Panc1 (cell line): ENCODE data around the gene LRRC45. TPM values are rescaled to one million over a fixed set of nuclear protein-coding genes. Genes with fewer than 3 reads are reported as not detected.

Source experiments
- ATAC-seq: fragments of 200-7000 bp; cut with Tn5 transposase; 2 replicates; pipeline ENCODE4 v1.9.1; 2020; ENCODE audit warnings: mild to moderate bottlenecking, moderate library complexity
- BruUV-seq: library from RNA; stranded (reverse); fragments of 400-500 nt; replicated peaks from 2 replicates; lab custom pipeline; 2021; lab: Mats Ljungman, UMichigan
- CTCF ChIA-PET: fragments of 300-600 bp; sonication (Branson Sonifier 250); formaldehyde crosslinking; loops from one replicate; lab custom pipeline; 2022; ENCODE audit warnings: antibody characterized with exemption; lab: Charles Lee
- POLR2A ChIA-PET: fragments of 300-600 bp; sonication (Branson Sonifier 250); formaldehyde crosslinking; loops from one replicate; lab custom pipeline; 2022; ENCODE audit warnings: antibody characterized with exemption; lab: Charles Lee
- DNase-seq: peaks from one replicate; pipeline ENCODE4 v3.0.0-alpha.2; 2010; ENCODE audit warnings: low read depth, low spot score
- H3K27ac ChIP-seq: 2 replicates; pipeline ENCODE4 v1.5.1; 2011; ENCODE audit warnings: mild to moderate bottlenecking, low read length, inconsistent platforms
- H3K27me3 ChIP-seq: fragments of 200-500 bp; sonication (Bioruptor generic); 2 replicates; pipeline ENCODE4 v1.6.0; 2014; ENCODE audit warnings: low read length, inconsistent platforms; ENCODE audit not compliant: control insufficient read depth, insufficient read depth
- H3K36me3 ChIP-seq: fragments of 200-500 bp; sonication (Bioruptor generic); 2 replicates; pipeline ENCODE4 v1.5.1; 2014; ENCODE audit warnings: inconsistent platforms, mild to moderate bottlenecking, low read length, moderate library complexity; ENCODE audit not compliant: control insufficient read depth, insufficient read depth
- H3K4me1 ChIP-seq: 2 replicates; pipeline ENCODE4 v1.5.1; 2011; ENCODE audit warnings: inconsistent platforms, mild to moderate bottlenecking, low read length, moderate library complexity; ENCODE audit not compliant: control insufficient read depth, insufficient read depth
- H3K4me3 ChIP-seq, 2 experiments: 2 replicates each; pipeline ENCODE4 v1.5.1; 2011 to 2012; ENCODE audit warnings: low read depth in 2 of 2, low read length in 2 of 2, mild to moderate bottlenecking in 2 of 2, inconsistent platforms in 1 of 2, moderate library complexity in 1 of 2
- H3K9me3 ChIP-seq: fragments of 200-500 bp; sonication (Bioruptor generic); 2 replicates; pipeline ENCODE4 v1.5.1; 2014; ENCODE audit warnings: low read depth, mild to moderate bottlenecking, inconsistent platforms, low read length, moderate library complexity; ENCODE audit not compliant: control insufficient read depth, insufficient read depth
- CTCF ChIP-seq: fragments of 450-650 bp; IDR thresholded peaks from 2 replicates; pipeline ENCODE4 v1.5.1; 2017; ENCODE audit warnings: mild to moderate bottlenecking
- POLR2AphosphoS5 ChIP-seq: IDR thresholded peaks from 2 replicates; pipeline ENCODE4 v1.6.1; 2012; ENCODE audit warnings: mild to moderate bottlenecking, low read depth, low read length, moderate library complexity
- SIN3A ChIP-seq: IDR thresholded peaks from 2 replicates; pipeline ENCODE4 v1.6.1; 2012; ENCODE audit warnings: low read depth, mild to moderate bottlenecking, low read length, moderate library complexity, borderline replicate concordance; ENCODE audit not compliant: insufficient read depth
- TCF7L2 ChIP-seq: IDR thresholded peaks from 2 replicates; pipeline ENCODE4 v1.6.1; 2011; ENCODE audit warnings: mild to moderate bottlenecking, low read depth, low read length, inconsistent platforms
- in situ Hi-C: cut with HindIII; loops from 2 replicates; pipeline ENCODE4 v1.10.0; 2016; ENCODE audit warnings: low sequenced_read_pairs, low pct_unique_long_range_greater_than_20kb
- intact Hi-C: fragments of 100-400 bp; cut with micrococcal nuclease; formaldehyde crosslinking; loops from one replicate; pipeline ENCODE4 v1.10.0; 2022; ENCODE audit not compliant: unreplicated experiment
- total RNA-seq: library from RNA; stranded (reverse); gene quantifications from one replicate; pipeline ENCODE4 v1.2.1, GENCODE V29; 2021; ENCODE audit not compliant: unreplicated experiment
- TF ChIP-seq, protein P1 (sequence below), 2 experiments: IDR thresholded peaks; 2 replicates each; pipeline ENCODE4 v1.6.1; 2011 to 2012; ENCODE audit warnings: low read depth in 2 of 2, control low read depth in 1 of 2, low read length in 1 of 2, mild to moderate bottlenecking in 1 of 2, moderate library complexity in 1 of 2; ENCODE audit not compliant: insufficient read depth in 1 of 2

Gene LRRC45
- total RNA-seq, 1 experiment from 2014 or later: 29.9 TPM

DNA sequence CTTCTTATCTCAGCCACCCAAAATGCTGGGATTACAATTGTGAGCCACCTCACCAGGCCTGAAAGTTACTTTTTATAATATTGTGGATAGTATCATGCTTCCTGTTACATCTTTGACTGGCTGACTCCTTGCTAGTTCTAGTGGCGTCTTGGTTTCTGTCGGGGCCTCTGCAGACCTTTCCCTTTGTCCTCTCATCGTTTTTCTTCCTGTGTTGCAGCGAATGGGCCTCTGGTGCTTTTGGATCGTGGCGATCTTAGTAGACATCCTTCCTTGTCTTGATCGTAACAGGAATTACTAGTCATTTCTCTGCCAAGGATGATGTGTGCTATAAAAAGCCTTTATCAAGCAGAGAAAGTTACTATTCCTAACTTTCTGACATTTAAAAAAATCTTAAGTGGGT, 24.9 kb upstream of the LRRC45 start:
- Histone ChIP-seq H3K36me3 (no peaks in the 10 kb centered on the region), H3K27me3 (no peaks in the 10 kb centered on the region), H3K27ac (no peak overlapping the region), H3K9me3 (no peaks in the 10 kb centered on the region), H3K4me1 (peaks cover 8% of the 10 kb centered on the region), H3K4me3 (no peak overlapping the region)
- POLR2A ChIA-PET: no interaction called here
- no peak for DNase-seq
- no peak for ATAC-seq
- CTCF ChIA-PET: no interaction called here
- BruUV-seq: no TSS peak
- in situ Hi-C loops (no loop called here), intact Hi-C loops (no loop called here)
- TF ChIP-seq, protein P1, sequence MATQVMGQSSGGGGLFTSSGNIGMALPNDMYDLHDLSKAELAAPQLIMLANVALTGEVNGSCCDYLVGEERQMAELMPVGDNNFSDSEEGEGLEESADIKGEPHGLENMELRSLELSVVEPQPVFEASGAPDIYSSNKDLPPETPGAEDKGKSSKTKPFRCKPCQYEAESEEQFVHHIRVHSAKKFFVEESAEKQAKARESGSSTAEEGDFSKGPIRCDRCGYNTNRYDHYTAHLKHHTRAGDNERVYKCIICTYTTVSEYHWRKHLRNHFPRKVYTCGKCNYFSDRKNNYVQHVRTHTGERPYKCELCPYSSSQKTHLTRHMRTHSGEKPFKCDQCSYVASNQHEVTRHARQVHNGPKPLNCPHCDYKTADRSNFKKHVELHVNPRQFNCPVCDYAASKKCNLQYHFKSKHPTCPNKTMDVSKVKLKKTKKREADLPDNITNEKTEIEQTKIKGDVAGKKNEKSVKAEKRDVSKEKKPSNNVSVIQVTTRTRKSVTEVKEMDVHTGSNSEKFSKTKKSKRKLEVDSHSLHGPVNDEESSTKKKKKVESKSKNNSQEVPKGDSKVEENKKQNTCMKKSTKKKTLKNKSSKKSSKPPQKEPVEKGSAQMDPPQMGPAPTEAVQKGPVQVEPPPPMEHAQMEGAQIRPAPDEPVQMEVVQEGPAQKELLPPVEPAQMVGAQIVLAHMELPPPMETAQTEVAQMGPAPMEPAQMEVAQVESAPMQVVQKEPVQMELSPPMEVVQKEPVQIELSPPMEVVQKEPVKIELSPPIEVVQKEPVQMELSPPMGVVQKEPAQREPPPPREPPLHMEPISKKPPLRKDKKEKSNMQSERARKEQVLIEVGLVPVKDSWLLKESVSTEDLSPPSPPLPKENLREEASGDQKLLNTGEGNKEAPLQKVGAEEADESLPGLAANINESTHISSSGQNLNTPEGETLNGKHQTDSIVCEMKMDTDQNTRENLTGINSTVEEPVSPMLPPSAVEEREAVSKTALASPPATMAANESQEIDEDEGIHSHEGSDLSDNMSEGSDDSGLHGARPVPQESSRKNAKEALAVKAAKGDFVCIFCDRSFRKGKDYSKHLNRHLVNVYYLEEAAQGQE (IDR thresholded peaks at IDR 0.05; ENCODE audit: insufficient read depth in 1 of 2, low read depth in 2 of 2, low read length in 1 of 2): no peak
- TF ChIP-seq POLR2AphosphoS5: no peak
- no peak for TF ChIP-seq CTCF
- TF ChIP-seq TCF7L2: no peak

DNA sequence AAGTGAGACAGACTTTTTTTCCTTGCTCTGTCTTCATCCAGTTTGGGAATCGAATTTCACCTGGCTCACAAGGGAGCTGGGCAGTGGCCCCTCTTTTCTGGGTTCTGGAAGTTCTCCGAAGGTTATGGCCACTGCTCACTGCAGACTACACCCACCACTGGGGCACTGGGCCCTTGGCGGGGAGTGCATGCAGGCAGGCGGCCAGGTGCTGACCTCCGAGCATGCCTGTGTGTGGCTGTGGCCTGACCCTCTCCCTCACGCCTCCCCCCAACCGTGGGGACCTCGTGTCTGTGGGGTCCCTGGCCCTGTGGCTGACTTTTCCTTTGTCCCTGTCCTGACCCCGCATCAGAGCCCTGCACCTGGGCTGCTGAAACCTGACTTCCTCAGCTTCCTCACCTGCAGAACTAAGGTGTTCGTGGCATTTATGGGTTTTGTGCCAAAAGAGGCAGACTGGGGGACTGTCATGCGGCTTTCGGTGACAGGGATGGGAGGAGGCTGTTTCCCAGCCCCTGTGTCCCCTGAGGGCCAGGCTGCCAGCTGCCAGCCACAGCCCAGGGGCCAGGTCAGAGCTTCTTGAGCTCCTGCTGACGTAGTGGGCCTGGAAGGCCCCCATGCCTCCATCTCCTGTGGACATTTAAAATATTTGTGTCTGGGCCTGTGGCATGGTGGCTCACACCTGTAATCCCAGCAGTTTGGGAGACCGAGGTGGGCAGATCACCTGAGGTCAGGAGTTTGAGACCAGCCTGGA, 24.2 kb upstream of the LRRC45 start:
- no peaks in the 10 kb centered on the region for H3K9me3 ChIP-seq
- in situ Hi-C loops (no loop called here), intact Hi-C loops (no loop called here)
- TSS peak; percentile 49 for BruUV-seq
- no peaks in the 10 kb centered on the region for H3K36me3 ChIP-seq
- TF ChIP-seq, protein P1 (IDR thresholded peaks at IDR 0.05; ENCODE audit: insufficient read depth in 1 of 2, low read depth in 2 of 2, low read length in 1 of 2): no peak
- TF ChIP-seq CTCF (no peak), POLR2AphosphoS5 (no peak), TCF7L2 (no peak), SIN3A (no peak)
- no peak overlapping the region for H3K4me3 ChIP-seq
- DNase-seq: no peak
- ATAC-seq: no peak
- POLR2A ChIA-PET: no interaction called here
- peaks cover 15% of the 10 kb centered on the region for H3K4me1 ChIP-seq
- CTCF ChIA-PET: interaction anchor here (0.7 kb wide), 1 partner anchor 1761 kb away, joined by 5 read pairs; no protein-coding TSS in a partner anchor
- H3K27ac ChIP-seq: no peak overlapping the region
- no peaks in the 10 kb centered on the region for H3K27me3 ChIP-seq
